Measurements from ENCODE around the gene LLPH. TPM values are rescaled to one million over a fixed set of nuclear protein-coding genes. Genes with fewer than 3 reads are reported as not detected.

The LLPH gene
- total and polyA plus RNA-seq, 5 donors from 2014 or later = 31.2 to 52.4 (median 35.3) TPM

DNA sequence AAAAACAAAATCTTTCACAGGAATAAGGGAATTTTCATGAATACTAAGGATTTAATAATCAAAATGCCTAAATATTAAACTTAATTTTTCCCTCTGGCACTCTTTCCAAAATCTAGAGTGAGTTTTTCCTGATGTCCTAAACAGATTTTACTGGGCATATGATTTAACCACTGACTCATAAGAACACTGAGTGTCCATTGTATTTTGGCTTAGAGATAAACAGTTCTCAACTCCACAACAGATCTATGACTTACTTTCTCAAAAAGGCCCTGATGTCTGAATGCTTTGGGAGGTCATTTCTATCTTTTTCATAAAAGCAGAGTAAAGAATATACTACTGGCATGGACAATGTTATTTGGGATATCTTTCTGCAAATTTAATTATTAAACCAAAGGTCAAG, 24.2 kb upstream of the LLPH start:
- no peak for DNase-seq
- H3K9me3 Mint-ChIP-seq = peaks cover 0 to 2% (median 0%) of the 10 kb centered on the region in 7 donors
- no peak overlapping the region for H3K4me3 Mint-ChIP-seq
- peaks cover 24% of the 10 kb centered on the region for H3K36me3 Mint-ChIP-seq
- H3K4me1 Mint-ChIP-seq = peaks cover 29 to 61% (median 40%) of the 10 kb centered on the region in 4 donors
- no peaks in the 10 kb centered on the region for H3K27me3 Mint-ChIP-seq
- H3K27ac ChIP-seq (ENCODE audit: insufficient read depth, low read length, poor library complexity, severe bottlenecking) = no peak overlapping the region
- H3K4me3 ChIP-seq (ENCODE audit: low read depth, low read length) = no peak overlapping the region
- no peaks in the 10 kb centered on the region for H3K27me3 ChIP-seq (ENCODE audit: control insufficient read depth, insufficient read depth, low read length)
- H3K9me3 ChIP-seq (ENCODE audit: control insufficient read depth in 2 of 2, low read length in 2 of 2) = no peaks in the 10 kb centered on the region
- peaks cover 41% of the 10 kb centered on the region for H3K36me3 ChIP-seq (ENCODE audit: control insufficient read depth, insufficient read depth, low read length)
- H3K27ac Mint-ChIP-seq = peak overlapping the region in 1 of 3 donors; percentile 6
- no peak for ATAC-seq (ENCODE audit: low read depth in 2 of 2)
- no peaks in the 10 kb centered on the region for H3K4me1 ChIP-seq (ENCODE audit: control insufficient read depth, insufficient read depth, low read length, poor library complexity, severe bottlenecking)

DNA sequence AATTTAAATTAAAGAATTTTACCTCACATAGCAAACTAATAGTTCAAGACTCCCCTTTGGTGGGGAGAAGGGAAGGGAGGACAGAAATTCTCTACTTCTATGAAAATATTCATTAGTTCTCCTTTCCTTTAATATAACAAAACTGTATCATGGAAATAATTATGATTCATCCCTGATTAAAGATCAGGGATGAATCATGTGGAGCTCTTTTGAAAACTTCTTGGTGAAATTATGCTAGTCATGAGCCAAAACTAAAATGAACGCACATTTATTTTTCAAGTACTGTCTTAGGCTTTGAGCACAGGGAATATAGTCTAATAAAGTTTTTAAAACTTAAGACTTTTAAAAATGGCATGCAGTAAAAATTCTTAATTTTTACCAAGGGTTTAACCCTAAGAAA, 22.2 kb upstream of the LLPH start:
- no peaks in the 10 kb centered on the region for H3K9me3 Mint-ChIP-seq

DNA sequence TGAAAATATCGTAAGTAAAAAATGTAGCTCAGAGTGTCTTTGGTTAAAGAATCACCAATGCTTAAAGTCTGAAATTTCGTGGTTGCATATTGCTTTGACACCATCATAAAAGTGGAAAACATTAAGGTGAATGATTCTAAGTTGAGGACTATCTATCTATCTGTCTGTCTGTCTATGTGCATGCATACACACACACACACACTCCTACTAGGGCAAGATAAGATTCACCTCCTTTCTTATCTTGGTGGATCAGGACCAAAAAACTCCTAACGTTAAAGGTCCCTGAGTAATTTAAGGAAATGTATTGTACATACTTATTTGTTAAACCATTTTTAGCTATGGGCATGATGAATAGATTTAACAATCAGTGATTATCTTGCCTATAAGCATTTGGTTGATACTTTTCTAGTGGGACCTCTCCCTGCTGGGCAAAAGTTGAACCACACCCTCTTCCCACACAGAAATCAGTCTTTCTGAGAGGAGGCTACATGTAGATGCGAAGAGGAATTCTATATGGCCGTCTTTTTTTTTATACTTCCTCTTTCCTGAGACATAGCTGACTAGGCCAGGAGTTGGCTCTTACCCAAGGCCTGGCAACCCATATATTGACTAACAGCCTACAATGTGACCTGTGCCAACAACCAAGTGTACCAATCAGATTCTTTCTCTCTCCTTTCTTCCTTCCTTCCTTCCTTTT, 19.3 kb upstream of the LLPH start:
- no peaks in the 10 kb centered on the region for H3K9me3 ChIP-seq (ENCODE audit: control insufficient read depth in 2 of 2, low read length in 2 of 2)
- Mint-ChIP-seq H3K27me3 (no peaks in the 10 kb centered on the region), H3K27ac (no peak overlapping the region), H3K9me3 (no peaks in the 10 kb centered on the region), H3K4me3 (no peak overlapping the region), H3K36me3 (peaks cover 20% of the 10 kb centered on the region), H3K4me1 (peaks cover 2 to 32% (median 26%) of the 10 kb centered on the region in 4 donors)
- H3K27ac ChIP-seq (ENCODE audit: insufficient read depth, low read length, poor library complexity, severe bottlenecking) = no peak overlapping the region
- DNase-seq = no peak
- ATAC-seq (ENCODE audit: low read depth in 2 of 2) = no peak
- H3K4me3 ChIP-seq (ENCODE audit: low read depth, low read length) = no peak overlapping the region
- no peaks in the 10 kb centered on the region for H3K4me1 ChIP-seq (ENCODE audit: control insufficient read depth, insufficient read depth, low read length, poor library complexity, severe bottlenecking)
- H3K27me3 ChIP-seq (ENCODE audit: control insufficient read depth, insufficient read depth, low read length) = no peaks in the 10 kb centered on the region
- H3K36me3 ChIP-seq (ENCODE audit: control insufficient read depth, insufficient read depth, low read length) = peaks cover 64% of the 10 kb centered on the region

More for the DNA sequence above, 22.2 kb upstream of the LLPH start:
- Mint-ChIP-seq H3K27ac (no peak overlapping the region), H3K4me3 (no peak overlapping the region), H3K36me3 (peaks cover 25% of the 10 kb centered on the region), H3K27me3 (no peaks in the 10 kb centered on the region), H3K4me1 (peaks cover 21 to 44% (median 33%) of the 10 kb centered on the region in 4 donors)
- ATAC-seq (ENCODE audit: low read depth in 2 of 2) = no peak
- Histone ChIP-seq H3K9me3 (ENCODE audit: control insufficient read depth in 2 of 2, low read length in 2 of 2) (no peaks in the 10 kb centered on the region), H3K4me1 (ENCODE audit: control insufficient read depth, insufficient read depth, low read length, poor library complexity, severe bottlenecking) (no peaks in the 10 kb centered on the region), H3K27ac (ENCODE audit: insufficient read depth, low read length, poor library complexity, severe bottlenecking) (no peak overlapping the region), H3K4me3 (ENCODE audit: low read depth, low read length) (no peak overlapping the region), H3K36me3 (ENCODE audit: control insufficient read depth, insufficient read depth, low read length) (peaks cover 44% of the 10 kb centered on the region), H3K27me3 (ENCODE audit: control insufficient read depth, insufficient read depth, low read length) (no peaks in the 10 kb centered on the region)
- no peak for DNase-seq

DNA sequence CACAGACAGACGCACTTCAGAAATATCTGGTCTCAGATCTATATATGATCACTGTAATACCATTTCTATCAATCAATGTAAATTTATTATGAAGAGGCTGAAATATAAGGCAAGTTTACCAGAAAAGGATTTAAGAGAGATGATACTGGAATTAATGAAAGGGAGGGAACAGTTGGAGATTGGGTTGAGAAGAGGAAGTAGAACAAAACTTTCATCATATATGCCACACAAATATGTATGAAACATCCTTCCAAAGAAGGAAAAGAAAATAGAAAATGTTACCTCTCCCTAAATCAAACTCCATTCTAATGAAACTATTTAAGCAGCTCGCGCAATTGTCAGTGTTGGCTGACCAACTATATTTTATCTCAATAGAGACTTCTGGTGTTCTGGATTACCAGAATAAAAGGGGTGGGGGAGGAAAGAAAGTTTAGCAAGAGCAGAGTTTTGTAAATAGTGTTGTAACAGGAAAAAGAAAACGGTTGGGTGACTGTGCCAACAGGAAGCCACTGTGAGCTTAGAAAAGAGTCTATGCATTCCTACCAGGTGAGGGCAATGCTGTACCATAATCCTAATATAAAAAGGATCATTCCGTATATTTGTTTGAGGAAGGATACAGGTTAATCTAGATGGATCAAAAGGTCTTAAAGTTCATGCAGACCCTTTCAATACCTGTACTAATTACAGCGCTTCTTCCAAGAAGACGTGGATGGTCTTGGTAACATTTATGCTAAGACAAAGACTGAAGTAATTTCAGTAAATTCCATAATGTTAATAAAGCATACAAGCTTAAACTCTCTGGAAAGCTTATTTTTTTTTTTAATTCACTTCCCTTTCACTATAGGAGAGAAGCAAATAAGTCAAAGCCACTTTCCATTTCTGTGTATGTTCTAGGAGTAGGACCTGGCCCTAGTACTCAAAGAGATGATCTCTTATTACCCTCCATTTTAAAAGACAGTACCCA, 14.5 kb upstream of the LLPH start:
- Mint-ChIP-seq H3K27ac (peak overlapping the region; percentile 52 to 75 (median 59)), H3K9me3 (peaks cover 0 to 21% (median 4%) of the 10 kb centered on the region in 7 donors), H3K4me1 (peaks cover 20 to 23% (median 22%) of the 10 kb centered on the region in 4 donors), H3K27me3 (no peaks in the 10 kb centered on the region), H3K36me3 (peaks cover 63% of the 10 kb centered on the region), H3K4me3 (no peak overlapping the region)
- H3K9me3 ChIP-seq (ENCODE audit: control insufficient read depth in 2 of 2, low read length in 2 of 2) = peaks cover 16 to 17% of the 10 kb centered on the region in 2 experiments
- no peak overlapping the region for H3K4me3 ChIP-seq (ENCODE audit: low read depth, low read length)
- no peaks in the 10 kb centered on the region for H3K27me3 ChIP-seq (ENCODE audit: control insufficient read depth, insufficient read depth, low read length)
- H3K27ac ChIP-seq (ENCODE audit: insufficient read depth, low read length, poor library complexity, severe bottlenecking) = peak overlapping the region; percentile 9
- DNase-seq (peak in 1 of 3 donors; percentile 49), ATAC-seq (ENCODE audit: low read depth in 2 of 2) (peak in 1 of 2 donors; percentile 44)
- no peaks in the 10 kb centered on the region for H3K4me1 ChIP-seq (ENCODE audit: control insufficient read depth, insufficient read depth, low read length, poor library complexity, severe bottlenecking)
- peaks cover 82% of the 10 kb centered on the region for H3K36me3 ChIP-seq (ENCODE audit: control insufficient read depth, insufficient read depth, low read length)

DNA sequence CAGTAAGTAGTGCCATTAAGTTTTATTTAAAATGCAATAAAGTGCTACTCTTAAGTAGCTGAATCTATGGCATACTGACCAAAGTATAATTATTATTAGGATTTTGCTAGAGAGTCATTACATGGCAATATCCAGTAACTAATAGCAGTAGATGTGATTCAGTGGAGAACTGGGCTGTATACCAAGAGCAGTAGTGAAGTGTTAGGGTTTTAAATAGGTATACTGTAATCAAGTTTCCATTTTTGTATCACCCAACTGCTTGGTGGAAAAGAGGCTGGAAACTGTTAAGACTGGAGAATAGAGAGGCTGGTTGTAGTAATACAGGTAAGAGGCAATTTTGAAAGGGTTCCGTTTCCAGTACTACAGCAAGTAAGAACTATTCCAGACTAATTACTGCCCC, 13.3 kb upstream of the LLPH start:
- Mint-ChIP-seq H3K27me3 (no peaks in the 10 kb centered on the region), H3K4me1 (peaks cover 16 to 24% (median 20%) of the 10 kb centered on the region in 4 donors), H3K4me3 (no peak overlapping the region), H3K9me3 (peaks cover 0 to 22% (median 4%) of the 10 kb centered on the region in 7 donors), H3K27ac (peak overlapping the region; percentile 15 to 65 (median 53)), H3K36me3 (peaks cover 68% of the 10 kb centered on the region)
- Histone ChIP-seq H3K4me1 (ENCODE audit: control insufficient read depth, insufficient read depth, low read length, poor library complexity, severe bottlenecking) (no peaks in the 10 kb centered on the region), H3K4me3 (ENCODE audit: low read depth, low read length) (no peak overlapping the region), H3K27me3 (ENCODE audit: control insufficient read depth, insufficient read depth, low read length) (no peaks in the 10 kb centered on the region), H3K36me3 (ENCODE audit: control insufficient read depth, insufficient read depth, low read length) (peaks cover 84% of the 10 kb centered on the region), H3K9me3 (ENCODE audit: control insufficient read depth in 2 of 2, low read length in 2 of 2) (peaks cover 16 to 17% of the 10 kb centered on the region in 2 experiments), H3K27ac (ENCODE audit: insufficient read depth, low read length, poor library complexity, severe bottlenecking) (no peak overlapping the region)
- ATAC-seq (ENCODE audit: low read depth in 2 of 2) (no peak), DNase-seq (no peak)

DNA sequence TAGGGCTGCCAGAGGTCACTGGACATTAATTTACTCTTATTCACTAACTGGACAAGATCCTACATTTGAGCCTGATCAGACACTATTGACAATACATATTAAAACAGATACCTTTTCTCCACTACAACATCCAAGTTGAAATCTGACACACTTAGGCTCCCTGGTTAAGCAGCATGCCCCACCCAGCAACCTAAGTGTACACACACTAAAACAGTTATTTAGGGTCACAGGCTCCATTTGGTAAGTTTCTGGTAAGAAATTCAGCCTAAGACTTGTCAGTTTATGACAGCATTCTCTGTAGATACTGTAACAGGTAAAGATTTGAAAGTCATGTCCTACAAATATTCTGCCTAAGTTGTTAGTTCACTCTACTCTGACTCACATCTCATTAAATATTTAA, 12.3 kb upstream of the LLPH start:
- no peaks in the 10 kb centered on the region for H3K27me3 Mint-ChIP-seq
- peaks cover 62% of the 10 kb centered on the region for H3K36me3 Mint-ChIP-seq
- peaks cover 85% of the 10 kb centered on the region for H3K36me3 ChIP-seq (ENCODE audit: control insufficient read depth, insufficient read depth, low read length)

DNA sequence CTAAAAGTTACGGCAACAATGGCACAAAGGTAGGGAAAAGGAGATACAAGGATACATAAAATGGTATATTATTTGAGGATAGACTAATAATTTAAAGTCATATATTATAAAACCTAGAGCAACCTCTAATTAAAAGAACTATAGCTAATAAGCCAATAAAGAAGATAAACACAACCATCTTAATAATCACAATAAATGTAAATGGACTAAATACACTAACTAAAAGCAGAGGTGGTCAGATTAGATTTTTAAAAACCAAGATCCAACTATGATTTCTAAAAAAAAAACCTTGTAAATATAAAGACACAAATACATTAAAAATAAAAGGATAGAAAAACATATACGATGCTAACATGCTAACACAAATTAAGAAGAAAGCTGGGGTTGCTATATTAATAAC, 10.7 kb upstream of the LLPH start:
- no peak for ATAC-seq (ENCODE audit: low read depth in 2 of 2)
- Mint-ChIP-seq H3K36me3 (peaks cover 63% of the 10 kb centered on the region), H3K27me3 (no peaks in the 10 kb centered on the region), H3K4me3 (no peak overlapping the region), H3K9me3 (peaks cover 0 to 22% (median 4%) of the 10 kb centered on the region in 7 donors), H3K27ac (no peak overlapping the region), H3K4me1 (peaks cover 16 to 22% (median 18%) of the 10 kb centered on the region in 4 donors)
- no peak overlapping the region for H3K27ac ChIP-seq (ENCODE audit: insufficient read depth, low read length, poor library complexity, severe bottlenecking)
- peaks cover 92% of the 10 kb centered on the region for H3K36me3 ChIP-seq (ENCODE audit: control insufficient read depth, insufficient read depth, low read length)
- no peaks in the 10 kb centered on the region for H3K4me1 ChIP-seq (ENCODE audit: control insufficient read depth, insufficient read depth, low read length, poor library complexity, severe bottlenecking)
- DNase-seq = no peak
- no peak overlapping the region for H3K4me3 ChIP-seq (ENCODE audit: low read depth, low read length)
- no peaks in the 10 kb centered on the region for H3K27me3 ChIP-seq (ENCODE audit: control insufficient read depth, insufficient read depth, low read length)
- H3K9me3 ChIP-seq (ENCODE audit: control insufficient read depth in 2 of 2, low read length in 2 of 2) = peaks cover 16 to 17% of the 10 kb centered on the region in 2 experiments

More for the DNA sequence above, 12.3 kb upstream of the LLPH start:
- Histone ChIP-seq H3K9me3 (ENCODE audit: control insufficient read depth in 2 of 2, low read length in 2 of 2) (peaks cover 16 to 17% of the 10 kb centered on the region in 2 experiments), H3K27me3 (ENCODE audit: control insufficient read depth, insufficient read depth, low read length) (no peaks in the 10 kb centered on the region), H3K4me1 (ENCODE audit: control insufficient read depth, insufficient read depth, low read length, poor library complexity, severe bottlenecking) (no peaks in the 10 kb centered on the region), H3K4me3 (ENCODE audit: low read depth, low read length) (no peak overlapping the region), H3K27ac (ENCODE audit: insufficient read depth, low read length, poor library complexity, severe bottlenecking) (no peak overlapping the region)
- DNase-seq (no peak), ATAC-seq (ENCODE audit: low read depth in 2 of 2) (no peak)
- Mint-ChIP-seq H3K4me1 (peaks cover 16 to 22% (median 18%) of the 10 kb centered on the region in 4 donors), H3K4me3 (peak overlapping the region in 1 of 4 donors; percentile 38), H3K9me3 (peaks cover 0 to 22% (median 4%) of the 10 kb centered on the region in 7 donors), H3K27ac (peak overlapping the region in 1 of 3 donors; percentile 25)
